Stimulated activated CD4-positive, alpha-beta T cell treated with anti-CD3 and anti-CD28 coated beads, Interleukin-1b, Interleukin-23, amount 100 ng/mL, for 4 hours (primary cell): ENCODE data around the gene PFN4.

Experiments used
- DNase-seq, 2 donors: peaks; one replicate each; pipeline ENCODE4 v3.0.0-alpha.2; 2020; ENCODE audit warnings: low read depth in 2 of 2

Gene PFN4

GRCh38 chr2:24077879-24078278 lies 45.3 kb downstream of the PFN4 start:
- no peak for DNase-seq

GRCh38 chr2:24077535-24077877 lies 45.6 kb downstream of the PFN4 start:
- no peak for DNase-seq

DNA sequence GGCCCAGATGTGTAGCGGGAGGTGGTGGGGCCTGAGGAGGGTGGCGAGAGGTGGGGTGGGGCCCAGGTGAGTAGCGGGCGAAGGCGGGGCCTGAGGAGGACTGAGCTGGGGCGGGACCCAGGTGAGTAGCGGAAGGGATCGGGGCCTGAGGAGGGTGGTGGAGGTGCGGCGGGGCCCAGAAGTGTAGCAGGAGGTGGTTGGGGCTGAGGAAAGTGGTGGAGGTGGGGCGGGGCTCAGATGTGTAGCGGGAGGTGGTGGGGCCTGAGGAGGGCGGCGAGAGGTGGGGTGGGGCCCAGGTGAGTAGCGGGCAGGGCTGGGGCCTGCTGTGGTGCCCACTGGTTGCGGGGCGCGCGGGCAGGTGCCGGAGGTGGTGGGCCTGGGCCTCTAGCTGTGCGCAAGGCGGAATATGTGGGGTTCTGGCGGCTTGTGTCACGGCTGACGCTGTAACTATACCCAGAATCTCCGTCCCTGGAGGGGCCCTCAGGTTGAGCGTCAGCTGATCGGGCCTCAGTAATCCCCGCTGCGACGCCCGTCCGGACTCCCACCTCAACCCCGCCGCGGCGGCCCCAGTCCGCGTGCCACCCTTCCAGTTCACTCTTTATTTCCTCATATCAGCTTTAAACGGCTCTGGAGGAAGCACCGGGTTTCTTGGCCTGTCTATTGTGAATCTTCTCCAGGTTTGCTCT lies 46.1 kb downstream of the PFN4 start:
- DNase-seq, result peak in 1 of 2 donors; percentile 1

DNA sequence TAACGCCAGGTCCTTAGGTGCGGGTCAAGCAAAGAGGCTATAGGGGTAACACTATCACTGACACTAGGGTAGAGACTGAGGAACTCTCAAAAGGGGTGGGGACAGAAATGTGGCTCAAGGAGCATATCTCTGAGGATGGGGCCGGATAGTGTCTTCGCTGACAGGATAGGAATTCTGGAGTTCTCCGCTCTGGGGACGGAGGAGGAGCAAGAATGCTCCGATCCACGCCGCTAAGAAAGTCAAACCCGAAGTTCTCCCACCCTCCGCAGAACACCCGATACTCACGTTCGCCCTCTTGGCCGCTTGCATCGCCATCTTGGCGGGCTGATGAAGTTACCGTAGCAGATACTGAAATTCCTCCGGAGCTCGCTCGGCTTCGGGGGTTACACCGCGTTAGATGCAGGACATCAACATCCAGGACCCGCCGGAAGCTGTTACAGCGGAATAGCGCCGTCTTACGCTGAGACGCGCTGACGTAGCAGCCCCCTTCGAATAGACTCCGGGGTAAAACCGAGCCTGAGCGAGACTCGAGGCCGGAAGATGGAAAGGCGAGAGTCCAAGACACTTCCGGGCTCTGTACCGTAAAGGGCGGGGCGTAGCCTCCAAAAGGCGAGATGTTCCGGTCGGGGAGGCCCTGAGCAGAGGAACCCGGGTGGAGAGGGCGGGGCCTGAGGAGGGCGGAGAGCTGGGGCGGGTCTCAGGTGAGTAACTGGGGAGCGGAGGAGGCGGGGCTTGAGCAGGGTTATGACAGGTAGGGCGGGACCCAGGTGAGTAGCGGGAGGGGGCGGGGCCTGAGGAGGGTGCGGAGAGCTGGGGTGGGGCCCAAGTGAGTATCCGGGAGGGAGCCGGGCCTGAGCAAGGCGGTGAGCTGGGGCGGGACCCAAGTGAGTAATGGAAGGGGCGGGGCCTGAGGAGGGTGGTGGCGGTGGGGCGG lies 47.0 kb downstream of the PFN4 start, which contains the start of gene SF3B6:
SF3B6 (minus strand) TSS at position 412 of the 934 bp plus-strand sequence; CDS start at position 315, 97 bp downstream.
- peak; percentile 98 to 100 for DNase-seq

GRCh38 chr2:24075259-24075658 lies 47.9 kb downstream of the PFN4 start:
- no peak for DNase-seq

DNA sequence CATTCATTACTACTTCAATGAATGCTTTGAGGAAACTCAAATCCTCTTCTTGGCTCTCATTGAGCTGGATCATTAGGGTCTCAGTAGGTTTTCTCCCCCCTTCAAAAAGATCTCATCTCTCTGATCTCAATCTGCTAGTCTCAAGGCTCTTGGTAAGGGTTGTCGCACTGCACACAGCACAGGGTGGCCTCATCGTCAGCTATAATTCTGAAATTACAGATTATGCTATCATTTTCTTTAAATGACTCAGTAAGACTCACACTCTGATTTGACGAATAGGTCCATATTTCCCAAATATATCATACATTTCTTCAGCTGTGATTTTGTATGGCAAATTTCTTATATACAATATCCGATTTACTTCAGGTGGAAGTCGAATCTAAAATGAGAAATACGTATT lies 49.3 kb downstream of the PFN4 start:
- DNase-seq, result no peak

DNA sequence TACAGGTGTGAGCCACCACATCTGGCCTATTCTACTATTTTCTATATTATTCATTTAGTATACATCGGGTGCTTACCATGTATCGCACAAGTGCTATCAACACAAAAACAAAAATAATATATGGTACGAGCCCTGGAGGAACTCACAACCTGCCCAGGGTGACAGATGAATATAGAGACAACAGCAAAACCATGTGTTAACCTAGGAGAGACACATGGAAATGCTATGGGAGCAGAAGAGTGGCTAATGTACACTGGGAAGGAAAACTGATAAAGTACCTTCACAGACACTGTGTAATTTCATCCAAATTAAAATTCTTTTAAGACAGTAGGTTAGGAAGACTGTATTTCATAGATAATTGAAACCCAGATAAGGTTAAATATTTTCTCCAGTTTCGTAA lies 50.9 kb downstream of the PFN4 start:
- DNase-seq, result no peak

- no peak for DNase-seq
Observed at GRCh38 chr2:24065341-24065740, 57.8 kb downstream of the PFN4 start.
